Activated T-helper 9 cell treated with anti-CD3 and anti-CD28 coated beads, Interleukin-2, amount 50 U/mL, for 16 hours (primary cell): ENCODE measurements around the gene CHL1.

Source experiments
- DNase-seq: peaks from one replicate; pipeline ENCODE4 v3.0.0-alpha.2; 2020; ENCODE audit warnings: low read depth

Gene CHL1

GRCh38 chr3:284322-284721 is 87.8 kb downstream of the CHL1 start:
- no peak for DNase-seq

- no peak for DNase-seq
Measured at GRCh38 chr3:288417-288816, 91.9 kb downstream of the CHL1 start.

- no peak for DNase-seq
Measured at GRCh38 chr3:291028-291427, 94.5 kb downstream of the CHL1 start.

- DNase-seq, result no peak
Measured at GRCh38 chr3:291646-292436, 95.3 kb downstream of the CHL1 start.

GRCh38 chr3:294096-294495 is 97.5 kb downstream of the CHL1 start:
- no peak for DNase-seq

- DNase-seq, result no peak
Measured at GRCh38 chr3:294581-294980, 98.0 kb downstream of the CHL1 start.

- DNase-seq, result no peak
Measured at GRCh38 chr3:295166-295565, 98.6 kb downstream of the CHL1 start.

GRCh38 chr3:297585-297984 is 101.0 kb downstream of the CHL1 start:
- no peak for DNase-seq

GRCh38 chr3:299590-300301 is 103.2 kb downstream of the CHL1 start:
- no peak for DNase-seq

GRCh38 chr3:307182-307581 is 110.6 kb downstream of the CHL1 start:
- no peak for DNase-seq

GRCh38 chr3:308597-309321 is 112.2 kb downstream of the CHL1 start:
- DNase-seq, result no peak

GRCh38 chr3:312160-312733 is 115.7 kb downstream of the CHL1 start:
- no peak for DNase-seq

GRCh38 chr3:312911-313310 is 116.3 kb downstream of the CHL1 start:
- no peak for DNase-seq

GRCh38 chr3:317012-317411 is 120.4 kb downstream of the CHL1 start:
- no peak for DNase-seq

- no peak for DNase-seq
Measured at GRCh38 chr3:318903-319302, 122.3 kb downstream of the CHL1 start.

GRCh38 chr3:324423-324822 is 127.9 kb downstream of the CHL1 start:
- DNase-seq, result no peak

- no peak for DNase-seq
Measured at GRCh38 chr3:325495-325894, 128.9 kb downstream of the CHL1 start.

- DNase-seq, result no peak
Measured at GRCh38 chr3:330494-331115, 134.0 kb downstream of the CHL1 start.

GRCh38 chr3:331881-332280 is 135.3 kb downstream of the CHL1 start:
- no peak for DNase-seq

- no peak for DNase-seq
Measured at GRCh38 chr3:332701-333100, 136.1 kb downstream of the CHL1 start.

GRCh38 chr3:335240-335639 is 138.7 kb downstream of the CHL1 start:
- DNase-seq, result no peak

- no peak for DNase-seq
Measured at GRCh38 chr3:339351-339750, 142.8 kb downstream of the CHL1 start.
